ENCODE data around the gene ST6GALNAC5. TPM values are rescaled to one million over a fixed set of nuclear protein-coding genes. Genes with fewer than 3 reads are reported as not detected.

ST6GALNAC5 gene
- total and polyA plus RNA-seq, 2 donors (not counting 3 experiments of a cell fraction or from before 2014, with no cell fraction given): not detected

DNA sequence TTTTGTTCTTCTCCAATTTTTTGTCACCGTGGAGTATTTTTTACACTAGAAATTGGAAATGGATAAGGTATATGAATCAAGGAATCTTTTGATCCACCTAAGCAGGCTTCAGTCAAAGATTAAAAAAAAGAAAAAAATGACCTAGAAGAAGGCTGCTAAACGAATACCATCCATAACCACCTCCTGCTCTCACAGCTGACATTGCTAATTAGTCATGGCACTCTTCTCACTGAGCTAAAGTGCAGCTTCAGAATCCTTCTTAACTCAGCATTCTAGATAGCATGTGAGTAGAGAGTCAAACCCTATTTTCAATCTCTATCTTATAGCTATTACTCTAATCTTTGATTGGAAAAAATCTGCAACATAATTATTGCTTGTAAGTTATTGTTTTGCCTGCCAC is 40.2 kb upstream of the ST6GALNAC5 start:
- Histone ChIP-seq H3K27ac (ENCODE audit: insufficient read depth, low read depth, low read length) (no peak overlapping the region), H3K9me3 (replicated peaks; ENCODE audit: control insufficient read depth, insufficient read depth, low read length) (no peaks in the 10 kb centered on the region), H3K9me1 (replicated peaks; ENCODE audit: control insufficient read depth, extremely low read depth, insufficient read depth, low read length) (no peaks in the 10 kb centered on the region), H4K20me1 (replicated peaks; ENCODE audit: control insufficient read depth, extremely low read depth, insufficient read depth, low read length) (no peaks in the 10 kb centered on the region), H3K4me2 (ENCODE audit: insufficient read depth, low read length) (no peak overlapping the region), H3K4me1 (ENCODE audit: control insufficient read depth, extremely low read depth, insufficient read depth, low read length) (no peaks in the 10 kb centered on the region), H2AFZ (ENCODE audit: low read depth, low read length) (no peak overlapping the region), H3K4me3 (replicated peaks in 1 of 3; ENCODE audit: insufficient read depth in 1 of 3, low read depth in 1 of 3, low read length in 3 of 3) (no peak overlapping the region), H3K36me3 (ENCODE audit: control insufficient read depth in 2 of 2, extremely low read depth in 1 of 2, insufficient read depth in 2 of 2, low read length in 2 of 2) (no peaks in the 10 kb centered on the region), H3K27me3 (ENCODE audit: control insufficient read depth in 2 of 2, insufficient read depth in 2 of 2, low read length in 2 of 2) (no peaks in the 10 kb centered on the region), H3K9ac (replicated peaks; ENCODE audit: extremely low read depth, insufficient read depth, low read length) (no peak overlapping the region), H3K79me2 (ENCODE audit: control insufficient read depth, insufficient read depth, low read length) (no peaks in the 10 kb centered on the region)
- DNase-seq (ENCODE audit: low read depth, low spot score) (no peak), FAIRE-seq (no peak)
- dilution Hi-C loops (cut with MboI; ENCODE audit: extremely low pct_ligation_motif_present, low sequenced_read_pairs) (no loop called here), intact Hi-C loops (cut with micrococcal nuclease) (no loop called here)
- POLR2A ChIA-PET: no interaction called here
- CTCF ChIA-PET: no interaction called here
- TF ChIP-seq GATA2 (IDR thresholded peaks at IDR 0.05; ENCODE audit: insufficient read depth, insufficient read length, low read depth, low read length) (no peak), POLR2A (IDR thresholded peaks at IDR 0.05; ENCODE audit: low read depth, low read length) (no peak), EZH2 (IDR thresholded peaks at IDR 0.05; ENCODE audit: borderline replicate concordance, low read depth, low read length, severe bottlenecking) (no peak), FOS (IDR thresholded peaks at IDR 0.05; ENCODE audit: borderline replicate concordance, insufficient read depth, low read length) (no peak), MYC (IDR thresholded peaks at IDR 0.05; ENCODE audit: low read depth, low read length) (no peak), JUN (IDR thresholded peaks at IDR 0.05; ENCODE audit: borderline replicate concordance, insufficient read depth, insufficient read length, low read depth) (no peak), POLR2AphosphoS5 (IDR thresholded peaks at IDR 0.05; ENCODE audit: insufficient read depth, low read depth, low read length) (no peak)
- TF ChIP-seq, protein P1, sequence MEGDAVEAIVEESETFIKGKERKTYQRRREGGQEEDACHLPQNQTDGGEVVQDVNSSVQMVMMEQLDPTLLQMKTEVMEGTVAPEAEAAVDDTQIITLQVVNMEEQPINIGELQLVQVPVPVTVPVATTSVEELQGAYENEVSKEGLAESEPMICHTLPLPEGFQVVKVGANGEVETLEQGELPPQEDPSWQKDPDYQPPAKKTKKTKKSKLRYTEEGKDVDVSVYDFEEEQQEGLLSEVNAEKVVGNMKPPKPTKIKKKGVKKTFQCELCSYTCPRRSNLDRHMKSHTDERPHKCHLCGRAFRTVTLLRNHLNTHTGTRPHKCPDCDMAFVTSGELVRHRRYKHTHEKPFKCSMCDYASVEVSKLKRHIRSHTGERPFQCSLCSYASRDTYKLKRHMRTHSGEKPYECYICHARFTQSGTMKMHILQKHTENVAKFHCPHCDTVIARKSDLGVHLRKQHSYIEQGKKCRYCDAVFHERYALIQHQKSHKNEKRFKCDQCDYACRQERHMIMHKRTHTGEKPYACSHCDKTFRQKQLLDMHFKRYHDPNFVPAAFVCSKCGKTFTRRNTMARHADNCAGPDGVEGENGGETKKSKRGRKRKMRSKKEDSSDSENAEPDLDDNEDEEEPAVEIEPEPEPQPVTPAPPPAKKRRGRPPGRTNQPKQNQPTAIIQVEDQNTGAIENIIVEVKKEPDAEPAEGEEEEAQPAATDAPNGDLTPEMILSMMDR (IDR thresholded peaks at IDR 0.05; ENCODE audit: extremely low read depth in 1 of 2, insufficient read depth in 1 of 2, low read depth in 1 of 2, low read length in 2 of 2): no peak
- TF ChIP-seq, protein P2, sequence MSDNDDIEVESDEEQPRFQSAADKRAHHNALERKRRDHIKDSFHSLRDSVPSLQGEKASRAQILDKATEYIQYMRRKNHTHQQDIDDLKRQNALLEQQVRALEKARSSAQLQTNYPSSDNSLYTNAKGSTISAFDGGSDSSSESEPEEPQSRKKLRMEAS (IDR thresholded peaks at IDR 0.05; ENCODE audit: insufficient read depth, insufficient read length): no peak
- no TSS peak for BruUV-seq (replicated peaks)

Data from endothelial cell of umbilical vein (primary cell).